GM12892 (cell line): Measurements from ENCODE around the gene CACNA2D1.

Experiments used
- POLR2A ChIP-seq: IDR thresholded peaks from 2 replicates; pipeline ENCODE4 v1.6.1; 2011; ENCODE audit warnings: low read depth, low read length, control low read depth
- POLR2AphosphoS5 ChIP-seq: IDR thresholded peaks from 2 replicates; pipeline ENCODE4 v1.6.1; 2011; ENCODE audit warnings: low read depth, low read length, control low read depth

DNA sequence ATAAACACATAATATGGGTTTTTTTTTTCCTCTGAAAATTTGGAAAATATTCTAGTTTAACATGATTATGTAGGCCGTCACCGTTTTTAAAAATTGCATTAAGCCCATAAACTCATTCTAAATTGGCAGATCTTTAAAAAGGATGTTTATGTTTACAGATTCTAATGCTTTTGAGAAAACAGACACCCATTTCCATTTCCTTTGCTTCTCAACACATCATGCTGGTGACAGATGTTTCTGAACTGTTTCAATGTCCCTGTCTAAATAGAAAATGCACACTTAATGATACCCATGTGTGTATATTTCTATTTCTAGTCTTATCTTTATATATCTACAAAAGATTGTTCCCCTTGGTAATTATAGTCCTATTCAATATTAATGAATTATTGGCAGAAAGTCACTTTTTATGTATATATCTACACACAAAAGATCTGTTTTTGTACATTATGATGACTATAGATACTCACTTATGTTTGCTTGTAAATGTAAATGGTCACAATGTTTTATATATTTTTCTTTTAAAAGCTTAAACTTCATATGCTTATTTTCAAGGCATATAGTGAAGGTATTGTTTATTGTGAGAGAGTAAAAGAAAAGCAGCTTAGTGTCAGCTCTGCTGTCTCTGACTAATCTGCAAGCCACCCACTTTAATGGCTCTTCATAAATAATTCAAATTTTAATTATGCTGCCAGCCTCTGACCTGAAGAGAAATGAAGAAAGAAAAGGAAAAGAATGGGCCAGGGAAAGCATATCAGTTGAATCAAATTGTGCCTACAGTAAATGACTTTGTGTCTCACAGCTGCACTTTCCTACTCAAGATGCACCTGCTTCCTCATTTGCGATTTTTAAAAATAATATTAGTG, 179.4 kb downstream of the CACNA2D1 start:
- TF ChIP-seq POLR2AphosphoS5, result no peak
- TF ChIP-seq POLR2A, result no peak
